ENCODE results near the gene PYROXD2.

The PYROXD2 gene

GRCh38 chr10:98414932-98415730 is at the start of gene PYROXD2:
Gene PYROXD2, minus strand, starts transcription at chr10:98415182. Its CDS starts 47 bp downstream, at chr10:98415135.
- peak; percentile 94 for DNase-seq (ENCODE audit: low spot score)

- DNase-seq (ENCODE audit: low spot score): no peak
Observed at GRCh38 chr10:98463976-98464754, 49.2 kb upstream of the PYROXD2 start.

- no peak for DNase-seq (ENCODE audit: low spot score)
Observed at GRCh38 chr10:98463016-98463415, 48.0 kb upstream of the PYROXD2 start.

GRCh38 chr10:98461500-98461842 is 46.5 kb upstream of the PYROXD2 start:
- DNase-seq (ENCODE audit: low spot score): no peak

GRCh38 chr10:98460837-98461499 is 46.0 kb upstream of the PYROXD2 start:
- DNase-seq (ENCODE audit: low spot score): peak; percentile 86

- no peak for DNase-seq (ENCODE audit: low spot score)
Observed at GRCh38 chr10:98458809-98459784, 44.1 kb upstream of the PYROXD2 start.

- DNase-seq (ENCODE audit: low spot score): no peak
Observed at GRCh38 chr10:98457721-98458120, 42.7 kb upstream of the PYROXD2 start.

GRCh38 chr10:98456686-98457482 is 41.9 kb upstream of the PYROXD2 start:
- no peak for DNase-seq (ENCODE audit: low spot score)

- no peak for DNase-seq (ENCODE audit: low spot score)
Observed at GRCh38 chr10:98456043-98456570, 41.1 kb upstream of the PYROXD2 start.

- DNase-seq (ENCODE audit: low spot score): no peak
Observed at GRCh38 chr10:98453729-98454128, 38.7 kb upstream of the PYROXD2 start.

GRCh38 chr10:98450618-98451017 is 35.6 kb upstream of the PYROXD2 start:
- DNase-seq (ENCODE audit: low spot score): no peak

- DNase-seq (ENCODE audit: low spot score): no peak
Observed at GRCh38 chr10:98449287-98449686, 34.3 kb upstream of the PYROXD2 start.

GRCh38 chr10:98446661-98447221 is 31.8 kb upstream of the PYROXD2 start, which contains the start of gene HPS1:
Gene HPS1, minus strand, starts transcription at chr10:98446935. Its CDS starts 3,695 bp downstream, at chr10:98443240.
- DNase-seq (ENCODE audit: low spot score): peak; percentile 83

- DNase-seq (ENCODE audit: low spot score): peak; percentile 40
Observed at GRCh38 chr10:98446151-98446660, 31.2 kb upstream of the PYROXD2 start.

GRCh38 chr10:98445200-98445812 is 30.3 kb upstream of the PYROXD2 start:
- DNase-seq (ENCODE audit: low spot score): no peak

- no peak for DNase-seq (ENCODE audit: low spot score)
Observed at GRCh38 chr10:98444314-98445006, 29.5 kb upstream of the PYROXD2 start.

GRCh38 chr10:98438715-98439114 is 23.7 kb upstream of the PYROXD2 start:
- no peak for DNase-seq (ENCODE audit: low spot score)

GRCh38 chr10:98436704-98437103 is 21.7 kb upstream of the PYROXD2 start:
- no peak for DNase-seq (ENCODE audit: low spot score)

- DNase-seq (ENCODE audit: low spot score): no peak
Observed at GRCh38 chr10:98435178-98435577, 20.2 kb upstream of the PYROXD2 start.
